ENCODE measurements around the gene PIGX.

DNA sequence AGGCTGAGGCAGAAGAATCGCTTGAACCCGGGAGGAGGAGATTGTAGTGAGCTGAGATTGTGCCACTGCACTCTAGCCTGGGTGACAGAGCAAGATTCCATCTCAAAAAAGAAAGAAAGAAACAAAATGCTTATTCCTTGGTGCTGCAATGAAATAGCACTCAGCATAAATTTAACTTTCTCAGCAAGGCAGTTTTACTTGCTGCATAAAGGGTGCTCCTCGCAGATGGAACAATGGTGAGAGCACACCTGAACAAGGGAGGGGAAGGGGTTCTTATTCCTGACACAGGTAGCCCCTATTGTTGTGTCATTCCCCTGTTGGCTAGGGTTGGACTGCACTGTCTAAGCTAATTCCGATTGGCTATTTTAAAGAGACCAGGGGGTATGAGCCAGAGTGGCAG lies 44.6 kb downstream of the PIGX start:
- TF ChIP-seq L3MBTL2 (conservative IDR thresholded peaks at IDR 0.05) (no peak), CTBP1 (IDR thresholded peaks at IDR 0.05; ENCODE audit: borderline replicate concordance) (no peak), FOXK2 (IDR thresholded peaks at IDR 0.05) (no peak), FOXM1 (IDR thresholded peaks at IDR 0.05; ENCODE audit: borderline replicate concordance) (no peak)
